Duodenal mucosa (tissue), 2 donors: Measurements from ENCODE around the gene HBS1L.

Source experiments
- H3K27ac ChIP-seq: one replicate; pipeline ENCODE4 v1.7.0; 2013; ENCODE audit warnings: low read depth, low read length
- H3K27me3 ChIP-seq, 2 donors: one replicate each; pipeline ENCODE4 v1.7.0; 2013; ENCODE audit warnings: low read length in 2 of 2, control low read depth in 1 of 2; ENCODE audit not compliant: insufficient read depth in 2 of 2, control insufficient read depth in 1 of 2
- H3K36me3 ChIP-seq, 2 donors: one replicate each; pipeline ENCODE4 v1.7.0; 2013; ENCODE audit warnings: low read length in 2 of 2, control low read depth in 1 of 2; ENCODE audit not compliant: insufficient read depth in 2 of 2, control insufficient read depth in 1 of 2
- H3K4me1 ChIP-seq, 2 donors: one replicate each; pipeline ENCODE4 v1.7.0; 2013; ENCODE audit warnings: low read length in 2 of 2, control low read depth in 1 of 2; ENCODE audit not compliant: insufficient read depth in 2 of 2, control insufficient read depth in 1 of 2
- H3K4me3 ChIP-seq, 2 donors: one replicate each; pipeline ENCODE4 v1.7.0; 2013; ENCODE audit warnings: low read length in 2 of 2, low read depth in 1 of 2
- H3K9ac ChIP-seq, 2 donors: one replicate each; pipeline ENCODE4 v1.7.0; 2013; ENCODE audit warnings: low read length in 2 of 2, low read depth in 1 of 2
- H3K9me3 ChIP-seq, 2 donors: one replicate each; pipeline ENCODE4 v1.7.0; 2013; ENCODE audit warnings: low read length in 2 of 2, control low read depth in 1 of 2; ENCODE audit not compliant: control insufficient read depth in 1 of 2

Gene HBS1L

DNA sequence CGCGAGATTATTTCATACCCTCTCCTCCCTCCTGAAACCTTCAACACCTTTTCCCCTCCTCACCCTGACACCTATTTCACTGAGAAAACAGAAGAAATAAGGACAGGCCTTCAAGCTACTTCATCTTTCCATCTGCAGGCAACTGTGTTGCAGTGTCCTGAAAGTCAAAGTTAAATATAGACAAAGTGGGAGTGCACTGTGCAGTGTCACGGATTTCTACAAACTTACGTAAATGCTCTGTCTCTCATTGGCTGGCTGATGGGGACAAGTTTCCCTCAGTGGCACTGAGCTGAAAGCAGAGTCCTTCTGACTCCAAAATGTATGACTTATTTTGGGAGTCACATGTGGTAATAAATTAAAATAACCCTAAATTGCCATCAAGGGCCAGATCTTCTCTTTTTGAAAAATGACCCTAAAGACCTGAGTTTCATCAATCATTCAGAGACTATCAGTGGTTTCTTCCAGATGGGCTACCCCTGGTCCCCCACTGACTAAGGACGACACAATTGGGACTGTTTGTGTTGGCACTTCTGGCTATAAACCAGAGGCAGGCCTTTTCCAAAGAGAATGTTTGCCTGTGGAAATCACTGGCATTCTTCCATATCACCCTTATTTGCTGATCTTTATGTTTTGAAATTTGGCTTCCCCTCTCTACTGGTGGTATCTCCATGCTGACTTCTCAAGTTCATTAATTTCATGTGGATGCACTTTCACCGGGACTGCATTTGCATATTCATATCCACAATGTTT, 126.3 kb downstream of the HBS1L start:
- H3K4me1 ChIP-seq = no peaks in the 10 kb centered on the region
- H3K36me3 ChIP-seq = no peaks in the 10 kb centered on the region

DNA sequence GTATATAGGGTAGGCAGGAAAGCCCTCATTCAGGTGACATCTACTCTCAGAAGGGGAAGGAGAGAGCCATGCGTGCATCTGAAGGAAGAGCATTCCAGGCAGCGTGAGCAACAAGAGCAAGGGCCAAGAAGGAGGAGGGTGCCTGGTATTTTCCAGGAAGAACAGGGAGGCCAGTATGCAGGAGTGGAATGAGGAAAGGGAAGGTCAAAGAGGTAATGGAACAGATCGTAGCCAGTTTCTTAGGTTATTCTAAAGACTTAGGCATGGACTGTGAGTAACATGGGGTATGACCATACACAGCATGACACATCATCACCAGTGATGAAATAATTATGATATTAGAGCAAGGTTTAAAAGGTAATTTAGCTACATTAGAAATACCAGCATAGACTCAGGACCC, 128.8 kb downstream of the HBS1L start:
- Histone ChIP-seq H3K9me3 (no peaks in the 10 kb centered on the region), H3K4me3 (no peak overlapping the region), H3K36me3 (no peaks in the 10 kb centered on the region)

More for the DNA sequence above, 126.3 kb downstream of the HBS1L start:
- Histone ChIP-seq H3K9ac (no peak overlapping the region), H3K27me3 (no peaks in the 10 kb centered on the region), H3K9me3 (no peaks in the 10 kb centered on the region), H3K4me3 (no peak overlapping the region), H3K27ac (no peak overlapping the region)

DNA sequence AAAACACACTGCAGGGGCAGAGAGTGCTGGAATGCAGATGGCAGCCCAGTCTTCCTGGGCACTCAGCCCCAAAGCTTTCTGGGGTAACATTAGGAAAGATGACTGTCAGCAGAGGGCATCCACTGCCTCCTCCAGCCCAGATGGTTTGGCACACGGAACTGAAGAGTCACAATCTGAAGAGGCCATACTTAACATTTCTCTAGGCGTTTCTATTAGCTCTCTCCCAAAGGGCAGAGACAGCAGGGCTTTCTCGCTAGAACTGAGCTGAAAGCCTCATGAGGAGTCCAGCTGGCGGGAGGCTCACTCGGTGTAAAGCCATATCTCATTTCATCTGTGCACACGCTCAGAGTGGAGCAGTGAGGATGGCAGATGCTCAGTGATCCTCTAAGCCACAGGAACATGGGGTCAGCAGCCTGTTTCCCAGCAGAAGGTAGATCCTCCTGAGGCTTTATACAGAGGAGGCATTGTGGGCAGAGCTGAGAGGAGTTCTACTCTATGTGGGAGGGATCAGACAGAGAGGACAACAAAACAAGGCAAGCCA, 132.8 kb downstream of the HBS1L start:
- H3K9me3 ChIP-seq = no peaks in the 10 kb centered on the region
- no peaks in the 10 kb centered on the region for H3K4me1 ChIP-seq
- H3K27ac ChIP-seq = no peak overlapping the region
- no peak overlapping the region for H3K9ac ChIP-seq
- H3K36me3 ChIP-seq = no peaks in the 10 kb centered on the region
- no peak overlapping the region for H3K4me3 ChIP-seq
- H3K27me3 ChIP-seq = no peaks in the 10 kb centered on the region

More for the DNA sequence above, 128.8 kb downstream of the HBS1L start:
- Histone ChIP-seq H3K4me1 (no peaks in the 10 kb centered on the region), H3K27ac (no peak overlapping the region), H3K9ac (no peak overlapping the region), H3K27me3 (no peaks in the 10 kb centered on the region)

DNA sequence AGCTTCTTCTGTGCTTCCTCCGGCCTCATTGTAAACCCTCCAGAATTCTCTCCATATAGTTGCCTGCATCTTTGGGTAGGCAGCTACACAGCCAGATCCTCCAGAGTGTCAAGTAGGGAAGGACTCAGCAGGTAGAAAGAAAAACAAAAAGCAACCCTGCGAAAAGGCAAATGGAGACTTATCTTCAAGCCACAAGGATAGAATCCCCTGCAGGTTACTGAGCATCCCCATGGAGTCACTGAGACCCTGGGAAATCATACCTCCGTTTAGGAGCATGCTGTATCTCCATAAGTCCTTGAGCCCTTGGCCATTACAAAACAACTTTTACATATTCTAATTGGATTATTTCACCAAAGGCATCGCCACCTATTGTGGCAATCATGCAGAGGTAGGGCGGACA, 133.3 kb downstream of the HBS1L start:
- Histone ChIP-seq H3K9me3 (no peaks in the 10 kb centered on the region), H3K9ac (no peak overlapping the region), H3K27me3 (no peaks in the 10 kb centered on the region), H3K27ac (no peak overlapping the region), H3K4me1 (no peaks in the 10 kb centered on the region), H3K4me3 (no peak overlapping the region), H3K36me3 (no peaks in the 10 kb centered on the region)

DNA sequence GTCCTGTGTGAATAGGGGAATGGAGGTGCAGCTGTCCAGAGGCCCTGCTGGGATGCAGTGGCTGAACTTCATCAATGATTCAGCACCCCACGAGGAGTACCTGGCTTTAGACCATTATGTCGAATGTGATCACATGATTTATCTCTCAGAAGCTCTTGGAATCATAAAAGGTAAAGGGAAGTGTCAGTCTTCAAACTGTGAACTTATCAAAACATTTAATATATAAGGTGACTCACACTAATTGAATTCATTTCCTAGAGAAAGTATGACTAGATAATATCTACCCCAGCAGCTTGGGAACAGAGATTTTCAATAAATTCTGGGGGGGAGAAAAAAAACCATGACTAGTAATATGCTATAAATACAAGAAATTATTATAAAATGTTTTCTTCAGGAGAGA, 134.2 kb downstream of the HBS1L start:
- Histone ChIP-seq H3K9me3 (no peaks in the 10 kb centered on the region), H3K4me3 (no peak overlapping the region), H3K9ac (no peak overlapping the region), H3K36me3 (no peaks in the 10 kb centered on the region), H3K4me1 (no peaks in the 10 kb centered on the region), H3K27ac (no peak overlapping the region), H3K27me3 (no peaks in the 10 kb centered on the region)

DNA sequence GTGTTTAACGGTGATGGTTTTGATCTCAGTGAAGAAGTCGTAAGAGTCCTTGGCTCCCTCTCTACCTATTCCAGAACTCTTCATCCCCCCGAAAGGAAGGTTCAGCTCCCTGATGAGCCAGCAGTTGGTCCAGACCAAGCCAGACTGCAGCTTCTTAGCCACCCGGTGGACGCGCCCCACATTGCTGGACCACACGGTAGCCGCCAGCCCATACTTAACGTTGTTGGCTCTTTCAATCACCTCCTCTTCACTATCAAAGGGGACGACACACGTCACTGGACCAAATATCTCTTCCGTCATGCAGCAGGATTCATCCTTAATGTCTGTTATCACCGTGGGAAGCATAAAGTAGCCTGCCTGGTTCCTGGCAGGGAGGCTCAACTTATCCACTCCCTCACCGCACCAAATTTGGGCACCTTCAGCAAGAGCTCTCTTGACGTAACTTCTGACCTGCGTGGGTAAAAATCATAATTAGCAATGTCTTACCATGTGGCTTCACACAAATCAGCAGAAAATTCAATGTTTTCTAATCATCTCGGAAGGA, 136.1 kb downstream of the HBS1L start:
- H3K9me3 ChIP-seq = no peaks in the 10 kb centered on the region
- no peak overlapping the region for H3K9ac ChIP-seq
- no peak overlapping the region for H3K27ac ChIP-seq
- no peak overlapping the region for H3K4me3 ChIP-seq
- H3K36me3 ChIP-seq = no peaks in the 10 kb centered on the region
- no peaks in the 10 kb centered on the region for H3K27me3 ChIP-seq
- H3K4me1 ChIP-seq = no peaks in the 10 kb centered on the region

DNA sequence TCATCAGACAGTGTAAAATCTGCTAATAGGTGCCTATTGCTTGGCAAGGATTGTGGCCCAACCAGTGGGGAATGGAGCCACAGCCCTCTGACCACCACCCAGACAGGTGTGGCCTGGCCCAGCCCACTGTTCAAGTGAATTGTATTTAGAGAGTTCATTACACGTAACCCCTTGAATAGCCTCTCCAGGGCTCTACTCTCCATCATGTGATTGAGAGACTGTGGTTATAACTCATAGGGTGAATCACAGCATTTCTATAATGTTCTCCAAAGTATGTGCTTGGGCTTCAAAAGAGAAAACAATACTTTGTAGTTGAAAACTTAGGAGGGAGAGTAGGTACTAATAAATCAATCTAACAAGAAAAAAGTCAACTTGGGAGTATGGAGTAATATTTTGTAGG, 143.1 kb downstream of the HBS1L start:
- Histone ChIP-seq H3K27ac (no peak overlapping the region), H3K27me3 (no peaks in the 10 kb centered on the region), H3K4me3 (no peak overlapping the region), H3K36me3 (no peaks in the 10 kb centered on the region), H3K9me3 (no peaks in the 10 kb centered on the region), H3K4me1 (no peaks in the 10 kb centered on the region), H3K9ac (no peak overlapping the region)

DNA sequence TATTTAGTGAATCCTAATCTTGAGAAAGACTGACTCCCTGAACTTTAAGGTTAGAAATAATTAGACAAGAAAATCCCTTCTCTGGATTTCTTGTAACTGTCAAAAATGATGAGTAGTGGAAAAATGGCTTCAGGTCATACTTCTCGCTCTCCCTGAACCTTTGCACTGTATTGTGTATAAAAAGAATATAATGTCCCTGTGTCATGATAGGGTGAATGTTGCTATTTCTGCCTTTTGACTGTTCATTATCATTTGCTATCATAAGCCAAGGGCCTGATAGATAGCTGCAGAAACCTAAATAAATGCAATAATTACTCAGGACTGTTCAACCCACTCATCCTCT, 144.1 kb downstream of the HBS1L start:
- H3K4me1 ChIP-seq = no peaks in the 10 kb centered on the region
- no peak overlapping the region for H3K4me3 ChIP-seq
- H3K9me3 ChIP-seq = no peaks in the 10 kb centered on the region
- no peaks in the 10 kb centered on the region for H3K27me3 ChIP-seq
- H3K27ac ChIP-seq = no peak overlapping the region
- H3K9ac ChIP-seq = no peak overlapping the region
- no peaks in the 10 kb centered on the region for H3K36me3 ChIP-seq
